CD4-positive, alpha-beta T cell (primary cell): ENCODE data around the gene HTR1D. TPM values are rescaled to one million over a fixed set of nuclear protein-coding genes. Genes with fewer than 3 reads are reported as not detected.

Experiments used
- ATAC-seq: fragments of 200-7000 bp; cut with Tn5 transposase; one replicate; pipeline ENCODE4 v1.10.0; 2022; ENCODE audit warnings: mild to moderate bottlenecking; ENCODE audit not compliant: poor library complexity
- CTCF ChIA-PET: fragments of 350-600 bp; sonication (Branson Sonifier 250); formaldehyde crosslinking; loops from one replicate; lab custom pipeline; 2021; ENCODE audit warnings: antibody characterized with exemption, inconsistent platforms; lab: Charles Lee
- POLR2A ChIA-PET: fragments of 350-600 bp; sonication (Branson Sonifier 250); formaldehyde crosslinking; loops from one replicate; lab custom pipeline; 2021; ENCODE audit warnings: antibody characterized with exemption, inconsistent platforms; lab: Charles Lee
- DNase-seq, 14 experiments: peaks; one replicate each; pipeline ENCODE4 v3.0.0-alpha.2; 2013 to 2020; ENCODE audit warnings: mixed read lengths in 2 of 14
- H3K27ac ChIP-seq, 2 donors: one replicate each; pipeline versions ENCODE4 v1.5.1 to v1.7.0; 2013; ENCODE audit warnings: low read length in 2 of 2, low read depth in 1 of 2, mild to moderate bottlenecking in 1 of 2
- H3K27me3 ChIP-seq, 2 experiments: 1 replicate in 1 of 2; 2 replicates in 1 of 2; pipeline versions ENCODE4 v1.6.1 to v1.7.0; 2013; ENCODE audit warnings: low read length in 2 of 2, control low read depth in 1 of 2, mild to moderate bottlenecking in 1 of 2, moderate library complexity in 1 of 2; ENCODE audit not compliant: insufficient read depth in 2 of 2, control insufficient read depth in 1 of 2
- H3K36me3 ChIP-seq: one replicate; pipeline ENCODE4 v1.6.1; 2013; ENCODE audit warnings: low read length, control low read depth; ENCODE audit not compliant: insufficient read depth
- H3K4me1 ChIP-seq: one replicate; pipeline ENCODE4 v1.6.1; 2013; ENCODE audit warnings: low read length, control low read depth; ENCODE audit not compliant: insufficient read depth
- H3K4me3 ChIP-seq: one replicate; pipeline ENCODE4 v1.5.1; 2013; ENCODE audit warnings: mild to moderate bottlenecking, low read length, moderate library complexity
- H3K9me3 ChIP-seq, 2 experiments: 1 replicate in 1 of 2; 2 replicates in 1 of 2; pipeline versions ENCODE4 v1.6.1 to v1.7.0; 2013; ENCODE audit warnings: low read length in 2 of 2, mild to moderate bottlenecking in 2 of 2, control low read depth in 1 of 2, moderate library complexity in 1 of 2; ENCODE audit not compliant: control insufficient read depth in 1 of 2, insufficient read depth in 1 of 2
- H3K27ac Mint-ChIP-seq: one replicate; pipeline ENCODE4 v1.8.0; 2020; ENCODE audit warnings: mixed read lengths
- H3K27me3 Mint-ChIP-seq: one replicate; pipeline ENCODE4 v1.8.0; 2021; ENCODE audit warnings: mixed read lengths
- H3K36me3 Mint-ChIP-seq: one replicate; pipeline ENCODE4 v1.8.0; 2021; ENCODE audit warnings: low read depth, mixed read lengths
- H3K4me1 Mint-ChIP-seq: one replicate; pipeline ENCODE4 v1.8.0; 2021; ENCODE audit warnings: low read depth, mixed read lengths
- H3K4me3 Mint-ChIP-seq: one replicate; pipeline ENCODE4 v1.8.0; 2020; ENCODE audit warnings: mild to moderate bottlenecking, mixed read lengths
- H3K9me3 Mint-ChIP-seq: one replicate; pipeline ENCODE4 v1.8.0; 2020; ENCODE audit warnings: mixed read lengths
- CTCF ChIP-seq: fragments of 200-600 bp; IDR thresholded peaks from one replicate; pipeline ENCODE4 v1.8.0; 2022; ENCODE audit warnings: antibody characterized with exemption, mild to moderate bottlenecking
- intact Hi-C, 2 experiments: fragments of 100-400 bp; cut with DNase I in 1 of 2; cut with micrococcal nuclease in 1 of 2; formaldehyde crosslinking; loops; one replicate each; pipeline versions ENCODE4 v1.15.1 to v1.9.0; 2023 to 2025; cut with DNase I, micrococcal nuclease
- total RNA-seq, 174 experiments: library from RNA in 2 of 174; stranded (reverse) in 2 of 174; gene quantifications; one replicate each; pipeline ENCODE4 v1.2.3 and lab custom pipeline; 2021 to 2026

HTR1D gene
- total RNA-seq, 2 experiments from 2014 or later, result not detected

GRCh38 chr1:23156940-23157339 lies 60.4 kb downstream of the HTR1D start:
- H3K27ac Mint-ChIP-seq, result no peak overlapping the region

GRCh38 chr1:23152966-23153684 lies 64.2 kb downstream of the HTR1D start:
- no peak for TF ChIP-seq CTCF
- no peak overlapping the region for H3K27ac ChIP-seq
- ATAC-seq (no peak), DNase-seq (no peak)
- Mint-ChIP-seq H3K36me3 (no peaks in the 10 kb centered on the region), H3K4me1 (peaks cover 36% of the 10 kb centered on the region), H3K27me3 (no peaks in the 10 kb centered on the region), H3K4me3 (no peak overlapping the region), H3K9me3 (no peaks in the 10 kb centered on the region), H3K27ac (no peak overlapping the region)
- intact Hi-C loops, result no loop called here
- POLR2A ChIA-PET, result no interaction called here
- no peaks in the 10 kb centered on the region for H3K27me3 ChIP-seq
- no peaks in the 10 kb centered on the region for H3K36me3 ChIP-seq
- no peaks in the 10 kb centered on the region for H3K9me3 ChIP-seq
- CTCF ChIA-PET, result no interaction called here
- peaks cover 6% of the 10 kb centered on the region for H3K4me1 ChIP-seq
- no peak overlapping the region for H3K4me3 ChIP-seq

More at GRCh38 chr1:23156940-23157339, 60.4 kb downstream of the HTR1D start:
- H3K9me3 ChIP-seq, result no peaks in the 10 kb centered on the region
- intact Hi-C loops, result no loop called here
- no peak overlapping the region for H3K4me3 Mint-ChIP-seq
- H3K4me1 ChIP-seq, result peaks cover 2% of the 10 kb centered on the region
- no peaks in the 10 kb centered on the region for H3K9me3 Mint-ChIP-seq
- no peaks in the 10 kb centered on the region for H3K27me3 Mint-ChIP-seq
- no peak overlapping the region for H3K27ac ChIP-seq
- ATAC-seq, result no peak
- H3K36me3 Mint-ChIP-seq, result no peaks in the 10 kb centered on the region
- no peaks in the 10 kb centered on the region for H3K27me3 ChIP-seq
- ChIA-PET CTCF (interaction anchor here (0.5 kb wide), 1 partner anchor 15 kb away, joined by 3 read pairs; no protein-coding TSS in a partner anchor), POLR2A (no interaction called here)
- H3K4me1 Mint-ChIP-seq, result peaks cover 23% of the 10 kb centered on the region
- no peak for TF ChIP-seq CTCF
- H3K4me3 ChIP-seq, result no peak overlapping the region
- DNase-seq, result no peak
- no peaks in the 10 kb centered on the region for H3K36me3 ChIP-seq

- POLR2A ChIA-PET, result no interaction called here
- Mint-ChIP-seq H3K36me3 (no peaks in the 10 kb centered on the region), H3K27ac (no peak overlapping the region), H3K4me1 (peaks cover 42% of the 10 kb centered on the region), H3K27me3 (no peaks in the 10 kb centered on the region), H3K4me3 (no peak overlapping the region), H3K9me3 (no peaks in the 10 kb centered on the region)
- CTCF ChIA-PET, result no interaction called here
- no peak overlapping the region for H3K4me3 ChIP-seq
- H3K4me1 ChIP-seq, result peaks cover 6% of the 10 kb centered on the region
- H3K27ac ChIP-seq, result no peak overlapping the region
- DNase-seq (no peak), ATAC-seq (no peak)
- no peaks in the 10 kb centered on the region for H3K9me3 ChIP-seq
- intact Hi-C loops, result no loop called here
- no peak for TF ChIP-seq CTCF
- no peaks in the 10 kb centered on the region for H3K27me3 ChIP-seq
- H3K36me3 ChIP-seq, result no peaks in the 10 kb centered on the region
Observed at GRCh38 chr1:23150742-23151141, 66.6 kb downstream of the HTR1D start.
